Epithelial cell of esophagus (primary cell): Measurements from ENCODE around the gene ENDOU.

Experiments used
- DNase-seq: peaks from one replicate; pipeline ENCODE4 v3.0.0; 2010; ENCODE audit warnings: low read depth
- H3K4me3 ChIP-seq: 2 replicates; pipeline ENCODE4 v1.5.1; 2011; ENCODE audit warnings: mild to moderate bottlenecking, low read length, control low read depth
- TF ChIP-seq, protein P1 (sequence below): IDR thresholded peaks from 2 replicates; pipeline ENCODE4 v1.5.1; 2011; ENCODE audit warnings: low read depth, mild to moderate bottlenecking, low read length, control low read depth, inconsistent platforms; ENCODE audit not compliant: insufficient read depth; ENCODE audit errors: missing control alignments

ENDOU gene

DNA sequence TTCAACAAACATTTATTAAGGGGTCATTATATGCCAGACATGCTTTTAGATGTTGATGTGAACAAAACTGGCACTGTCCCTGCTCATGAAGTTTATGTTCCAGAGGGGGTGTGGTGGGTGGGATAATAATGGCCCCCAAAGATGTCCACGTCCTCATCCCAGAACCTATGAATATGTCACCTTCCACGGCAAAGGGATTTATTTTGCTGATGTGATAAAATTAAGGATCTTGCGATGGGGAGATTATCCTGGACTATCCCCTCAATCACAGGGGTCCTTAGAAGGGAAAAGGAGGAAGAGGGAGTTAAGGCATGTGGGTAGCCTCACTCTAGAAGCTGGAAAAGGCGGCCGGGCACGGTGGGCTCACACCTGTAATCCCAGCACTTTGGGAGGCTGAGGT lies 46.0 kb upstream of the ENDOU start:
- no peak for DNase-seq
- H3K4me3 ChIP-seq: no peak overlapping the region
- TF ChIP-seq, protein P1, sequence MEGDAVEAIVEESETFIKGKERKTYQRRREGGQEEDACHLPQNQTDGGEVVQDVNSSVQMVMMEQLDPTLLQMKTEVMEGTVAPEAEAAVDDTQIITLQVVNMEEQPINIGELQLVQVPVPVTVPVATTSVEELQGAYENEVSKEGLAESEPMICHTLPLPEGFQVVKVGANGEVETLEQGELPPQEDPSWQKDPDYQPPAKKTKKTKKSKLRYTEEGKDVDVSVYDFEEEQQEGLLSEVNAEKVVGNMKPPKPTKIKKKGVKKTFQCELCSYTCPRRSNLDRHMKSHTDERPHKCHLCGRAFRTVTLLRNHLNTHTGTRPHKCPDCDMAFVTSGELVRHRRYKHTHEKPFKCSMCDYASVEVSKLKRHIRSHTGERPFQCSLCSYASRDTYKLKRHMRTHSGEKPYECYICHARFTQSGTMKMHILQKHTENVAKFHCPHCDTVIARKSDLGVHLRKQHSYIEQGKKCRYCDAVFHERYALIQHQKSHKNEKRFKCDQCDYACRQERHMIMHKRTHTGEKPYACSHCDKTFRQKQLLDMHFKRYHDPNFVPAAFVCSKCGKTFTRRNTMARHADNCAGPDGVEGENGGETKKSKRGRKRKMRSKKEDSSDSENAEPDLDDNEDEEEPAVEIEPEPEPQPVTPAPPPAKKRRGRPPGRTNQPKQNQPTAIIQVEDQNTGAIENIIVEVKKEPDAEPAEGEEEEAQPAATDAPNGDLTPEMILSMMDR: no peak

DNA sequence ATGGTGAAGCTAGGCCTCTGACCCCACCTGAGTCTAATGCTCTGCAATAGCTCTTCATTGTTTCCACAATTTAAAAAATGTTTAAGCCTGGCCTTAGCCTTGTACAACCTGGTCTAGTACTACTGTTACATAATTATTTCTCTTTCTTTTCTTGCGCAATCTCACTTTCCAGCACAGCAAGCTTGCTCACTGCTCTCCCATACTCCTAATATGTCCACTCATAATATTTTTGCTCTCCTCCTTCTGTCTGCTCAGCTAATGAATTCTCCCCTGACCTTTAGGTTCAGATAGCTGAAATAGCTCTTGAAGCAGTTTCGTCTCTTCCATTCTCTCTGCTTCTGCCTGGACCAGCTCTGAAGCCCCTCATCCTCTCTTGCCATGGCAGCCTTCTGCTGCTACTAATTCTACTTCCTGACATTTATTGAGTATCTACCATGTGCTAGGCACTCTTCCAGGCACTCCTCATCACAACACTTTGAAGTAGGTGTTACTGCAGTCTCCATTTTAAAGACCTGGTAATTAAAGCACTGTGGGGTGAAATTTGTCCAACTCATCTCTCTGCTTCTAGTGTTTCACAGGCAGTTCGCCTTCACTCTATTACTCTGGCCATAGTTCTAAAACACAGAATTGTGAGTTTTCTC lies 44.9 kb upstream of the ENDOU start:
- TF ChIP-seq, protein P1: no peak
- DNase-seq: peak; percentile 77
- no peak overlapping the region for H3K4me3 ChIP-seq

DNA sequence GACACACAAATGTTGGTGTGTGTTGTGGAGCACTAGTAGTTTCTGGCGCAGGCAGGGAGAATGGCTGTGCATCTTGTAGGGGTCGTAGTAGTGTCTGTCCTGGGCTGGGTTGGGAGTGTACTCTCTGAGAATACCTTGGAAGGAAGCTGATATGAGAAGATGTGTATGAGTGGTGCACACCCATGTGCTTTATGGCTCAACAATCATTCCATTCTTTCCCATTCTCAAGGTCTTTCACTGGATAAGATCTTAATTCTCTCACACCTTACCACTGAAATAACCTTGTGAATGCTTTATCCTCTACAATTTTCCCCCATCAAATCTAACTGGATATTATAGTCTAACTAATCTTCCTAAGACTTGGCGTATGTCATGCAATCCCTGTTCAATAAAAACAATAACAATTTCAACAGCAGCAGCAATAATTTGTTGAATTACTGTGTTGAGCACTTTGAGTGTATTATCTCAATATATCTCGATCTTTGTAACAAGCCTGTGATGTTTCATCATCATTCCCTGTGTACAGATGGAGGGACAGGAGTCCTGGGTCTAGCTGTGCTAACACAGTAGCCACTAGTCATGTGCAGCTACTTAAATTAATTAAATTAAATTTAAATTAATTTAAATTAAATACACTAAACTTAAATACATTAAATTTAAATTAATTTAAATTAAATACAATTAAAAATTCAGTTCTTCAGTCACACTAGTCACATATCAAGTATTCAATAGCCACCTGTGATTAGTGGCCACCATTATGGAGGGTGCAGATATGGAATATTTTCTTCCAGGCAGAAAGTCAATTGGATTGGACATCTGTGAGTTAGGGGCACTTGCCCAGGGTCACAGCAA lies 44.2 kb upstream of the ENDOU start:
- TF ChIP-seq, protein P1: no peak
- DNase-seq: no peak
- no peak overlapping the region for H3K4me3 ChIP-seq

DNA sequence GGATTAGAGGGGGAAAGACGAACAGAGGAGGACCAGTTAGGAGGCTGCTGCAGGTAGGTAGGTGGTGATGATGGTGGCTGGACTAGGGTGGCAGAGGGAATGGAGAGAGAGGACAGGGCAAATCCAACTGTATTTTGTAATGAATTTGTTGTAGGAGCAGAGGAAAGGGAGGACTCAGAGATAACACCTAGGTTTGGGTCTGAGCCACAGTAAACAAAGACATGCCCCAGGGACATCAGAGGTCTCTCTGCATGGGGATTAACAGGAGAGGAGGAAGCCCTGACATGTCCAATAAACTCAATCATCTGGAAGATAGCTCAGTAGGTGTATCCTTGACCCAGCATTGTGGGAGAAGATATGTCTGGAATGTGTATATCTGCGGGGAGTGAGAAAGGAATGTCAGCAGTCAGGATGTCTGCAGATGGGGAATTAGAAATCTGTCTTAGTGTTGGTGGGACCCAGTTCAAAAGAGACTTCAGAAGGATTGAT lies 43.1 kb upstream of the ENDOU start:
- no peak overlapping the region for H3K4me3 ChIP-seq
- DNase-seq: peak; percentile 85
- TF ChIP-seq, protein P1: no peak

DNA sequence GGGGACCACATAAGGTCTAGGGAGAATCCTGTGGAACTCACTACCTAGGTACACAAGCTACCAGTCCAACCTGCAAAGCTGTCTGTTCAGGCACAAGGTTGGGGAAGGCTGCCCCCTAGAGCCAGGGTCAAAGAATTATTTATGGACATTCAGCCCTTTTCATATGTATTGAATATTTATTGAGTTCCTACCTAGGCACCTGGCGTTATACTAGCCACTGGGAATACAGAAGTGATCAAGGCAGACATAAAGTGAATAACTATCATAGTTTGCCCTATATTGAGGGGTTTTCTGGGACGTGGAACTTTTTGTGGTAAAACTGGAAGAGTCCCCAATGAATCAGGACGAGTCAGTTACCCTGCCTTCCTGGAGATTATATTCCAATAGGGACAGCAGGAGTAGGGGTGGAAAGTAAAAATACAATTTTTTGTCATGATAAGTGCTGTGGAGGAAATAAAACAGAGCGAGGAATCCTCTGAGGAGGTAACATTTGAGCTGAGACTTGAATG lies 42.0 kb upstream of the ENDOU start:
- TF ChIP-seq, protein P1: peak; percentile 61
- no peak overlapping the region for H3K4me3 ChIP-seq
- peak; percentile 78 for DNase-seq

DNA sequence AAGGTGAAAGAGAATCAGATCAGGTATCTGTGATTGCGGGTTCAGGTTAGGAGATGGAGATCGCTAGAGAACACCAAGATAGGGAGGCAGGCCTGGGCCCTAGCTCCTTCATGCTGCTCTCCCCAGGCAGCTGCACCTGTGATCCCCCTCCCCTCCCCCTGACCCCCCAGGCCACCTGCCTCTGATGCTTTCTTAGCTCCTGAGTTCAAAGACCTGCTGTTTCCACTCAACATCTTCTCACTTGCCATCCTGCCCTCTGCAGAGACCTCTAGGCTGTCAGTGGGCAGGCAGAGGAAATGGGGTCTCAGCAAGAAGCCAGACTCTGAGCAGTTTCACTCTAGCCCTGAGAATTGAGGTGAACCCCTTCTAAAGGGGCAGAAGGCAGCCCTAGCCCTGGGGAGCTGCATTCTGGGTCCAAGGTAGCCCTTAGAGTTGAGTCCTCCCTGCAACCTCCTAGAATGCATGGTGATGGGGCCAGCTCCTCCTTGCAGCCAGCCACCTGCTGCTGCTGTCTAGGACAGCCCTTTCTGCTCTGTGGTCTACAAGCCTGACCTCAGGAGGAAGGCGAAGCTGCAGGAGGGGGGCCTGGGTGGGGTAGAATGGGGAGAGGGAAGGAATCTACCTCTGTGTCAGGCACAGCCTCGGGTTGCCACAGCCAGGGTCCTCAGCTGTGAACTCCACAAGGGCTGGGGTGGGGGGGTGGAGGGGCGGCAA lies 41.4 kb upstream of the ENDOU start:
- no peak overlapping the region for H3K4me3 ChIP-seq
- TF ChIP-seq, protein P1: no peak
- no peak for DNase-seq
